ENCODE results near the gene ANKRD28. TPM values are rescaled to one million over a fixed set of nuclear protein-coding genes. Genes with fewer than 3 reads are reported as not detected.
"Not testable (repeated sequence)": the region's sequence is repeated elsewhere in the genome, so short reads cannot be mapped to it uniquely, and the experiment has no call there.

Gene ANKRD28
- total RNA-seq, 2 experiments from 2014 or later: 56.3 to 73.6 TPM

GRCh38 chr3:15819043-15819442 lies 21.3 kb upstream of the ANKRD28 start:
- Mint-ChIP-seq H3K27ac (no peak overlapping the region), H3K4me3 (no peak overlapping the region), H3K36me3 (peaks cover 4% of the 10 kb centered on the region), H3K4me1 (peaks cover 35% of the 10 kb centered on the region), H3K9me3 (ENCODE audit: low read depth) (no peaks in the 10 kb centered on the region), H3K27me3 (no peaks in the 10 kb centered on the region)
- CTCF ChIA-PET: interaction anchor here (1.7 kb wide), 1 partner anchor 201 kb away, joined by 3 read pairs; no protein-coding TSS in a partner anchor
- ATAC-seq (no peak), DNase-seq (no peak)

- no peak for DNase-seq
- H3K9me3 Mint-ChIP-seq (ENCODE audit: low read depth): no peaks in the 10 kb centered on the region
- no peak for ATAC-seq
- no peaks in the 10 kb centered on the region for H3K27me3 Mint-ChIP-seq
- H3K4me1 Mint-ChIP-seq: peaks cover 48% of the 10 kb centered on the region
- no peak overlapping the region for H3K27ac Mint-ChIP-seq
- CTCF ChIA-PET: interaction anchor here (1.0 to 1.6 kb wide), 5 partner anchors 19 to 449 kb away, joined by 3 to 5 read pairs (median 3); partner anchors contain the start of genes ANKRD28, DPH3 and OXNAD1
- H3K36me3 Mint-ChIP-seq: peaks cover 3% of the 10 kb centered on the region
- no peak overlapping the region for H3K4me3 Mint-ChIP-seq
Measured at GRCh38 chr3:15815696-15816095, 17.9 kb upstream of the ANKRD28 start.

- Mint-ChIP-seq H3K36me3 (peaks cover 11% of the 10 kb centered on the region), H3K4me1 (peaks cover 64% of the 10 kb centered on the region)
- CTCF ChIA-PET: interaction anchor here (1.1 to 9.2 kb wide), 3 partner anchors 118 to 399 kb away, joined by 3 to 83 read pairs (median 3); no protein-coding TSS in a partner anchor
- not testable (repeated sequence) for H3K27me3 Mint-ChIP-seq; DNase-seq; H3K4me3 Mint-ChIP-seq; ATAC-seq; H3K27ac Mint-ChIP-seq; H3K9me3 Mint-ChIP-seq (ENCODE audit: low read depth)
Measured at GRCh38 chr3:15813079-15813478, 15.3 kb upstream of the ANKRD28 start.

GRCh38 chr3:15812183-15812582 lies 14.4 kb upstream of the ANKRD28 start:
- H3K4me1 Mint-ChIP-seq: peaks cover 57% of the 10 kb centered on the region
- ATAC-seq: no peak
- H3K27me3 Mint-ChIP-seq: no peaks in the 10 kb centered on the region
- H3K9me3 Mint-ChIP-seq (ENCODE audit: low read depth): no peaks in the 10 kb centered on the region
- no peak overlapping the region for H3K4me3 Mint-ChIP-seq
- peaks cover 13% of the 10 kb centered on the region for H3K36me3 Mint-ChIP-seq
- CTCF ChIA-PET: interaction anchor here (0.6 to 9.2 kb wide), 20 partner anchors 10 to 398 kb away, joined by 3 to 83 read pairs (median 3); no protein-coding TSS in a partner anchor
- peak overlapping the region; percentile 68 for H3K27ac Mint-ChIP-seq
- no peak for DNase-seq

GRCh38 chr3:15810702-15811101 lies 12.9 kb upstream of the ANKRD28 start:
- ATAC-seq (peak; percentile 77), DNase-seq (no peak)
- Mint-ChIP-seq H3K27ac (peak overlapping the region; percentile 67), H3K4me3 (no peak overlapping the region), H3K4me1 (peaks cover 56% of the 10 kb centered on the region), H3K36me3 (peaks cover 17% of the 10 kb centered on the region), H3K9me3 (ENCODE audit: low read depth) (no peaks in the 10 kb centered on the region), H3K27me3 (no peaks in the 10 kb centered on the region)
- CTCF ChIA-PET: interaction anchor here (0.8 to 9.2 kb wide), 6 partner anchors 9 to 186 kb away, joined by 3 to 83 read pairs (median 12); partner anchors contain the start of gene ANKRD28

GRCh38 chr3:15809313-15809712 lies 11.5 kb upstream of the ANKRD28 start:
- CTCF ChIA-PET: interaction anchor here (0.6 to 9.2 kb wide), 5 partner anchors 12 to 428 kb away, joined by 3 to 83 read pairs (median 7); partner anchors contain the start of gene ANKRD28
- peaks cover 61% of the 10 kb centered on the region for H3K4me1 Mint-ChIP-seq

GRCh38 chr3:15808679-15809310 lies 11.0 kb upstream of the ANKRD28 start:
- Mint-ChIP-seq H3K27me3 (no peaks in the 10 kb centered on the region), H3K4me1 (peaks cover 63% of the 10 kb centered on the region), H3K27ac (no peak overlapping the region), H3K36me3 (peaks cover 19% of the 10 kb centered on the region), H3K4me3 (no peak overlapping the region), H3K9me3 (ENCODE audit: low read depth) (no peaks in the 10 kb centered on the region)
- ATAC-seq (no peak), DNase-seq (no peak)
- CTCF ChIA-PET: interaction anchor here (0.6 to 9.2 kb wide), 6 partner anchors 11 to 427 kb away, joined by 3 to 83 read pairs (median 5); partner anchors contain the start of gene ANKRD28

More at GRCh38 chr3:15809313-15809712, 11.5 kb upstream of the ANKRD28 start:
- no peak overlapping the region for H3K27ac Mint-ChIP-seq
- DNase-seq (no peak), ATAC-seq (no peak)
- peaks cover 17% of the 10 kb centered on the region for H3K36me3 Mint-ChIP-seq
- H3K27me3 Mint-ChIP-seq: no peaks in the 10 kb centered on the region
- no peaks in the 10 kb centered on the region for H3K9me3 Mint-ChIP-seq (ENCODE audit: low read depth)
- H3K4me3 Mint-ChIP-seq: no peak overlapping the region

GRCh38 chr3:15805756-15806266 lies 8.0 kb upstream of the ANKRD28 start:
- Mint-ChIP-seq H3K27ac (peak overlapping the region; percentile 86), H3K36me3 (peaks cover 33% of the 10 kb centered on the region), H3K4me3 (peak overlapping the region; percentile 26), H3K27me3 (no peaks in the 10 kb centered on the region), H3K4me1 (peaks cover 78% of the 10 kb centered on the region), H3K9me3 (ENCODE audit: low read depth) (peaks cover 5% of the 10 kb centered on the region)
- ATAC-seq (peak; percentile 20), DNase-seq (no peak)
- CTCF ChIA-PET: interaction anchor here (0.9 to 9.2 kb wide), 3 partner anchors 9 to 177 kb away, joined by 4 to 83 read pairs (median 6); no protein-coding TSS in a partner anchor

- DNase-seq (peak; percentile 82), ATAC-seq (peak; percentile 81)
- Mint-ChIP-seq H3K27ac (peak overlapping the region; percentile 86), H3K36me3 (peaks cover 37% of the 10 kb centered on the region), H3K9me3 (ENCODE audit: low read depth) (peaks cover 5% of the 10 kb centered on the region), H3K27me3 (no peaks in the 10 kb centered on the region), H3K4me1 (peaks cover 77% of the 10 kb centered on the region), H3K4me3 (peak overlapping the region; percentile 36)
- CTCF ChIA-PET: no interaction called here
Measured at GRCh38 chr3:15804553-15805095, 6.8 kb upstream of the ANKRD28 start.

- Mint-ChIP-seq H3K4me3 (no peak overlapping the region), H3K36me3 (peaks cover 36% of the 10 kb centered on the region), H3K4me1 (peaks cover 76% of the 10 kb centered on the region), H3K27me3 (no peaks in the 10 kb centered on the region), H3K9me3 (ENCODE audit: low read depth) (peaks cover 5% of the 10 kb centered on the region), H3K27ac (peak overlapping the region; percentile 82)
- DNase-seq: no peak
- no peak for ATAC-seq
- CTCF ChIA-PET: no interaction called here
Measured at GRCh38 chr3:15803921-15804320, 6.1 kb upstream of the ANKRD28 start.

GRCh38 chr3:15801298-15801697 lies 3.5 kb upstream of the ANKRD28 start:
- no peaks in the 10 kb centered on the region for H3K27me3 Mint-ChIP-seq
- peaks cover 31% of the 10 kb centered on the region for H3K36me3 Mint-ChIP-seq
- no peak for DNase-seq
- CTCF ChIA-PET: interaction anchor here (1.3 to 1.8 kb wide), 5 partner anchors 10 to 170 kb away, joined by 3 to 9 read pairs (median 5); no protein-coding TSS in a partner anchor
- H3K4me3 Mint-ChIP-seq: peak overlapping the region; percentile 45
- no peak for ATAC-seq
- peaks cover 5% of the 10 kb centered on the region for H3K9me3 Mint-ChIP-seq (ENCODE audit: low read depth)
- H3K4me1 Mint-ChIP-seq: peaks cover 82% of the 10 kb centered on the region
- peak overlapping the region; percentile 83 for H3K27ac Mint-ChIP-seq

GRCh38 chr3:15800780-15801179 lies 3.0 kb upstream of the ANKRD28 start:
- Mint-ChIP-seq H3K4me3 (no peak overlapping the region), H3K4me1 (peaks cover 78% of the 10 kb centered on the region), H3K27ac (peak overlapping the region; percentile 83), H3K9me3 (ENCODE audit: low read depth) (peaks cover 5% of the 10 kb centered on the region), H3K27me3 (no peaks in the 10 kb centered on the region), H3K36me3 (peaks cover 31% of the 10 kb centered on the region)
- CTCF ChIA-PET: interaction anchor here (1.3 to 1.8 kb wide), 3 partner anchors 152 to 170 kb away, joined by 3 to 9 read pairs (median 5); no protein-coding TSS in a partner anchor
- ATAC-seq: no peak
- no peak for DNase-seq

- H3K9me3 Mint-ChIP-seq (ENCODE audit: low read depth): peaks cover 5% of the 10 kb centered on the region
- H3K4me3 Mint-ChIP-seq: no peak overlapping the region
- DNase-seq: no peak
- CTCF ChIA-PET: interaction anchor here (1.5 kb wide), 1 partner anchor 152 kb away, joined by 5 read pairs; no protein-coding TSS in a partner anchor
- peak overlapping the region; percentile 83 for H3K27ac Mint-ChIP-seq
- H3K36me3 Mint-ChIP-seq: peaks cover 33% of the 10 kb centered on the region
- peaks cover 77% of the 10 kb centered on the region for H3K4me1 Mint-ChIP-seq
- H3K27me3 Mint-ChIP-seq: no peaks in the 10 kb centered on the region
- ATAC-seq: no peak
Measured at GRCh38 chr3:15800327-15800726, 2.5 kb upstream of the ANKRD28 start.

Data from activated CD8-positive, alpha-beta memory T cell treated with anti-CD3 and anti-CD28 coated beads, Interleukin-2, amount 10 ng/mL, durations not matched to agents 7 days and 5 days (primary cell).